ENCODE measurements around the gene EDEM1.

- TF ChIP-seq CTCF (conservative IDR thresholded peaks at IDR 0.05; ENCODE audit: low read length) (no peak), EZH2phosphoT487 (IDR thresholded peaks at IDR 0.05; ENCODE audit: borderline replicate concordance) (no peak)
Measured at GRCh38 chr3:5201536-5201935, 14.0 kb downstream of the EDEM1 start.
